ENCODE results near the gene ACSM2B. TPM values are rescaled to one million over a fixed set of nuclear protein-coding genes. Genes with fewer than 3 reads are reported as not detected.

The ACSM2B gene
- total RNA-seq, 1 experiment from 2014 or later, result not detected

- ChIA-PET RAD21 (ENCODE audit: low non-redundant PET in 1 of 2, low total read pairs in 2 of 2, uncharacterized antibody in 2 of 2, unreplicated experiment in 2 of 2) (no interaction called here), POLR2A (no interaction called here), CTCF (no interaction called here)
- Histone ChIP-seq H3K9ac (ENCODE audit: low read length) (no peak overlapping the region), H3K4me3 (replicated peaks in 1 of 2; ENCODE audit: low read depth in 1 of 2, low read length in 2 of 2) (no peak overlapping the region), H3K9me2 (ENCODE audit: insufficient read depth) (peaks cover 3% of the 10 kb centered on the region; the same call in 1 of the 2 replicates), H3K27me3 (ENCODE audit: insufficient read depth, low read length) (peaks cover 50% of the 10 kb centered on the region), H3K4me1 (ENCODE audit: control insufficient read depth in 1 of 2, insufficient read depth in 2 of 2, low read length in 2 of 2) (no peaks in the 10 kb centered on the region), H3K79me2 (ENCODE audit: insufficient read depth, low read length) (no peaks in the 10 kb centered on the region), H3K4me2 (ENCODE audit: low read length) (no peak overlapping the region), H3K27ac (ENCODE audit: low read depth, low read length) (no peak overlapping the region), H4K20me1 (ENCODE audit: insufficient read depth) (no peaks in the 10 kb centered on the region), H3K36me3 (ENCODE audit: control insufficient read depth in 1 of 2, insufficient read depth in 2 of 2, low read length in 2 of 2) (no peaks in the 10 kb centered on the region), H3K9me3 (ENCODE audit: control insufficient read depth in 1 of 2, insufficient read depth in 1 of 2, low read depth in 1 of 2, low read length in 2 of 2) (no peaks in the 10 kb centered on the region), H2AFZ (ENCODE audit: low read depth, low read length, poor library complexity, severe bottlenecking) (no peak overlapping the region)
- ATAC-seq, result no peak
- no TSS peak for BruUV-seq (replicated peaks)
- intact Hi-C loops (cut with micrococcal nuclease), result no loop called here
- TF ChIP-seq RAD21 (IDR thresholded peaks at IDR 0.05; ENCODE audit: low read depth) (no peak), ZNF274 (IDR thresholded peaks at IDR 0.05; ENCODE audit: low read depth, low read length) (no peak), EZH2phosphoT487 (IDR thresholded peaks at IDR 0.05; ENCODE audit: borderline replicate concordance) (no peak), POLR2AphosphoS5 (IDR thresholded peaks at IDR 0.05; ENCODE audit: low read depth, low read length) (no peak), ZBTB33 (IDR thresholded peaks at IDR 0.05; ENCODE audit: extremely low read depth, insufficient replicate concordance, low read length) (no peak), EZH2 (IDR thresholded peaks at IDR 0.05) (no peak), ATF3 (IDR thresholded peaks at IDR 0.05) (no peak), TCF7L2 (IDR thresholded peaks at IDR 0.05; ENCODE audit: borderline replicate concordance, extremely low read depth, insufficient read depth, insufficient read length) (no peak), CBX3 (IDR thresholded peaks at IDR 0.05; ENCODE audit: low read depth) (no peak), YY1 (IDR thresholded peaks at IDR 0.05; ENCODE audit: extremely low read depth, insufficient replicate concordance, low read depth, low read length) (no peak), MAX (IDR thresholded peaks at IDR 0.05) (no peak), CEBPB (IDR thresholded peaks at IDR 0.05; ENCODE audit: low read depth) (no peak), POLR2A (IDR thresholded peaks at IDR 0.05; ENCODE audit: borderline replicate concordance, extremely low read depth, insufficient read depth, insufficient read length) (no peak), SRF (IDR thresholded peaks at IDR 0.05; ENCODE audit: low read depth) (no peak), ZFX (IDR thresholded peaks at IDR 0.05) (no peak), SIN3A (IDR thresholded peaks at IDR 0.05; ENCODE audit: low read depth) (no peak), CTCF (IDR thresholded peaks at IDR 0.05 in 2 of 3, conservative IDR thresholded peaks at IDR 0.05 in 1 of 3; ENCODE audit: borderline replicate concordance in 1 of 3, insufficient read depth in 1 of 3, low read depth in 2 of 3, low read length in 2 of 3) (no peak), JUND (IDR thresholded peaks at IDR 0.05) (no peak), SP1 (IDR thresholded peaks at IDR 0.05; ENCODE audit: low read depth) (no peak), REST (IDR thresholded peaks at IDR 0.05; ENCODE audit: low read depth) (no peak)
- DNase-seq (ENCODE audit: low read depth, low spot score), result no peak
Measured at GRCh38 chr16:20610211-20610891, 34.2 kb upstream of the ACSM2B start.
